ENCODE measurements around the gene CHTOP.
"Not testable (repeated sequence)": the region's sequence is repeated elsewhere in the genome, so short reads cannot be mapped to it uniquely, and the experiment has no call there.

Gene CHTOP

GRCh38 chr1:153669606-153670005, 35.7 kb downstream of the CHTOP start:
- no peak for TF ChIP-seq CTCF (IDR thresholded peaks at IDR 0.05; ENCODE audit: low read depth, low read length)
- Histone ChIP-seq H3K36me3 (peaks cover 61% of the 10 kb centered on the region), H3K9me3 (ENCODE audit: severe bottlenecking) (no peaks in the 10 kb centered on the region), H3K27me3 (ENCODE audit: insufficient read depth, low read depth, severe bottlenecking) (no peaks in the 10 kb centered on the region), H3K4me3 (ENCODE audit: low read depth, low read length) (peak overlapping the region; percentile 97), H3K27ac (peak overlapping the region; percentile 96)
- no peak for DNase-seq

- TF ChIP-seq CTCF (IDR thresholded peaks at IDR 0.05; ENCODE audit: low read depth, low read length) = no peak
- Histone ChIP-seq H3K36me3 (peaks cover 54% of the 10 kb centered on the region), H3K27ac (peak overlapping the region; percentile 96), H3K4me3 (ENCODE audit: low read depth, low read length) (peak overlapping the region; percentile 97), H3K27me3 (ENCODE audit: insufficient read depth, low read depth, severe bottlenecking) (no peaks in the 10 kb centered on the region), H3K9me3 (ENCODE audit: severe bottlenecking) (no peaks in the 10 kb centered on the region)
- no peak for DNase-seq
Measured at GRCh38 chr1:153670257-153670858, 36.5 kb downstream of the CHTOP start.

GRCh38 chr1:153670859-153671627, 37.2 kb downstream of the CHTOP start, which contains the start of gene ILF2:
ILF2 (minus strand) TSS chr1:153670993; CDS start chr1:153670922, 71 bp downstream.
- Histone ChIP-seq H3K27ac (peak within 1 kb of the TSS; percentile 96), H3K4me3 (ENCODE audit: low read depth, low read length) (peak within 1 kb of the TSS; percentile 97), H3K36me3 (peaks cover 47% of the 10 kb centered on the region), H3K27me3 (ENCODE audit: insufficient read depth, low read depth, severe bottlenecking) (no peaks in the 10 kb centered on the region), H3K9me3 (ENCODE audit: severe bottlenecking) (no peaks in the 10 kb centered on the region)
- DNase-seq = peak; percentile 100
- TF ChIP-seq CTCF (IDR thresholded peaks at IDR 0.05; ENCODE audit: low read depth, low read length) = peak; percentile 46; the same call in 1 of the 2 replicates

GRCh38 chr1:153671628-153672353, 37.9 kb downstream of the CHTOP start:
- Histone ChIP-seq H3K27ac (peak overlapping the region; percentile 59), H3K4me3 (ENCODE audit: low read depth, low read length) (peak overlapping the region; percentile 88), H3K36me3 (peaks cover 39% of the 10 kb centered on the region)
- not testable (repeated sequence) for H3K9me3 ChIP-seq (ENCODE audit: severe bottlenecking); H3K27me3 ChIP-seq (ENCODE audit: insufficient read depth, low read depth, severe bottlenecking)
- DNase-seq = peak; percentile 85
- 0 out of 2 replicates have a peak, but pooled peaks have one; percentile 7 for TF ChIP-seq CTCF (IDR thresholded peaks at IDR 0.05; ENCODE audit: low read depth, low read length)

GRCh38 chr1:153673511-153673910, 39.6 kb downstream of the CHTOP start:
- H3K4me3 ChIP-seq (ENCODE audit: low read depth, low read length) = no peak overlapping the region
- H3K27me3 ChIP-seq (ENCODE audit: insufficient read depth, low read depth, severe bottlenecking) = peaks cover 8% of the 10 kb centered on the region
- no peak for TF ChIP-seq CTCF (IDR thresholded peaks at IDR 0.05; ENCODE audit: low read depth, low read length)
- H3K36me3 ChIP-seq = peaks cover 22% of the 10 kb centered on the region
- DNase-seq = no peak
- no peaks in the 10 kb centered on the region for H3K9me3 ChIP-seq (ENCODE audit: severe bottlenecking)
- no peak overlapping the region for H3K27ac ChIP-seq
